Right lobe of liver (tissue), 6 donors: ENCODE measurements around the gene ZNF710. TPM values are rescaled to one million over a fixed set of nuclear protein-coding genes. Genes with fewer than 3 reads are reported as not detected.

Experiments used
- ATAC-seq, 4 donors: fragments of 200-7000 bp; cut with Tn5 transposase; one replicate each; pipeline ENCODE4 v1.9.1; 2020; ENCODE audit warnings: mild to moderate bottlenecking in 4 of 4, moderate library complexity in 4 of 4
- DNase-seq, 3 donors: peaks; one replicate each; pipeline ENCODE4 v3.0.0-alpha.2; 2020
- H3K27ac ChIP-seq, 3 donors: fragments of 200-600 bp; one replicate each; pipeline ENCODE4 v1.8.0; 2022
- H3K27me3 ChIP-seq, 2 donors: fragments of 200-600 bp; one replicate each; pipeline ENCODE4 v1.8.0; 2022
- H3K36me3 ChIP-seq, 4 donors: fragments of 200-600 bp; sonication (generic) in 1 of 4; one replicate each; pipeline versions ENCODE4 v1.5.1 to v1.8.0; 2017 to 2022; ENCODE audit warnings: control low read depth in 1 of 4
- H3K4me1 ChIP-seq, 4 donors: fragments of 200-600 bp; sonication (generic) in 1 of 4; one replicate each; pipeline versions ENCODE4 v1.5.1 to v1.8.0; 2017 to 2022; ENCODE audit warnings: control low read depth in 1 of 4
- H3K4me3 ChIP-seq, 3 donors: fragments of 200-600 bp; one replicate each; pipeline ENCODE4 v1.8.0; 2022
- H3K9me3 ChIP-seq, 4 donors: fragments of 200-600 bp; sonication (generic) in 1 of 4; one replicate each; pipeline versions ENCODE4 v1.5.1 to v1.8.0; 2017 to 2022; ENCODE audit warnings: control low read depth in 1 of 4
- CTCF ChIP-seq, 4 donors: fragments of 200-600 bp in 3 of 4; fragments of 450-650 bp in 1 of 4; IDR thresholded peaks; one replicate each; pipeline versions ENCODE4 v1.5.1 to v1.8.0; 2016 to 2022; ENCODE audit warnings: antibody characterized with exemption in 4 of 4, mild to moderate bottlenecking in 2 of 4
- POLR2A ChIP-seq: fragments of 450-650 bp; IDR thresholded peaks from one replicate; pipeline ENCODE4 v1.6.1; 2017; ENCODE audit warnings: antibody characterized with exemption, mild to moderate bottlenecking
- WGBS: methylation state at CpG from one replicate; pipeline ENCODE4 v1.1.6; 2018; ENCODE audit warnings: low coverage, low lambda C conversion rate; ENCODE audit not compliant: insufficient coverage; ENCODE audit errors: missing lambda C conversion rate; 5-methylcytosine and 5-hydroxymethylcytosine counted together
- intact Hi-C, 2 donors: fragments of 100-400 bp; cut with DNase I; formaldehyde crosslinking; loops; one replicate each; pipeline versions ENCODE4 v1.11.2 to v1.14.1; 2022
- total RNA-seq, 6 experiments: library from RNA; depleted of rRNA in 2 of 6; stranded (reverse); fragments of >200 nt in 2 of 6; fragmentation: NEBNext Ultra II Directional in 3 of 6; extraction: Animal tissue kit (Norgen Biotek cat#: 25700) in 3 of 6; gene quantifications; one replicate each; pipeline versions ENCODE4 v1.1.0 to v1.2.4, GENCODE V29; 2016 to 2023
- donor health status: DM: no; HTN: yes; CAD: no.
- donor health status: DM: no; HTN: no; CAD: no.
- donor health status: DM: no; HTN: no; CAD: no.
- donor health status: DM: no; HTN: yes; CAD: no.
- donor health status: DM: no; HTN: yes; CAD: no.

ZNF710 gene
- total RNA-seq, 6 experiments from 2014 or later = 4.7 to 17.1 (median 7.4) TPM

- Histone ChIP-seq H3K27ac (peak overlapping the region in 2 of 3 donors; percentile 29 to 43), H3K27me3 (no peaks in the 10 kb centered on the region)
These were observed 52.8 kb downstream of the ZNF710 start for GRCh38 chr15:90053685-90054466.

DNA sequence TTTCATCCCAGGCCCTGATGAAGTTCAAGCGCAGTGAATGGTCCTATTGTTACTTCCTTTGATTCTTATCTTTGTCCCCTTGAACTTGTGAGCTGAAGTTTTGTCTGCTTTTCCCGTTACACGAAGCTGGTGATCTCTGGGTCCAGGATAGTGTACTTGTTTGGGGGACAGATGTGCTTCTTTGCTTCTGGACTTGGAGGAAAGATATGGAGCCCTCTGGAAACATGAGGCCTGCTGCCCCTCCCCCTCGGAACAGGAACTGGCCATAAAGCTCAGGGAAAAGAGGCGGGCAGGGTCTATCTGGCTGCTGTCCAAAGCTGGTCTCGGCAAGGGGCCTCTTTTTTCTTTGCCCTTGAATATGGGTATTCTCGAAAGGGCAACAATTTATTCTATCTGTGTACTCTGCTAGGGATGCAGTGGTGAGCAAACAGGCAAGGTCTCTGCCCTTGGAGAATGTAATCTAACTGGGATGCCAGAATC, 53.5 kb downstream of the ZNF710 start:
- Histone ChIP-seq H3K4me1 (peaks cover 0 to 16% (median 5%) of the 10 kb centered on the region in 4 donors), H3K4me3 (no peak overlapping the region), H3K27me3 (no peaks in the 10 kb centered on the region), H3K36me3 (no peaks in the 10 kb centered on the region), H3K27ac (peak overlapping the region in 2 of 3 donors; percentile 29 to 43), H3K9me3 (no peaks in the 10 kb centered on the region)
- ATAC-seq (peak; percentile 43 to 62 (median 49)), DNase-seq (no peak)
- intact Hi-C loops = no loop called here
- WGBS = 10% methylated on average over 3 of the region's 7 CpGs
- TF ChIP-seq CTCF (IDR thresholded peaks at IDR 0.05) (no peak), POLR2A (no peak)

More at GRCh38 chr15:90053685-90054466, 52.8 kb downstream of the ZNF710 start:
- Histone ChIP-seq H3K36me3 (no peaks in the 10 kb centered on the region), H3K4me1 (peaks cover 0 to 16% (median 5%) of the 10 kb centered on the region in 4 donors), H3K4me3 (no peak overlapping the region), H3K9me3 (no peaks in the 10 kb centered on the region)
- 75% methylated on average over 10 of the region's 14 CpGs for WGBS
- ATAC-seq = no peak
- TF ChIP-seq POLR2A = no peak
- no peak for TF ChIP-seq CTCF (IDR thresholded peaks at IDR 0.05)
- intact Hi-C loops = no loop called here
- DNase-seq = no peak

GRCh38 chr15:90055182-90055581, 54.1 kb downstream of the ZNF710 start:
- Histone ChIP-seq H3K4me1 (peaks cover 0 to 16% (median 5%) of the 10 kb centered on the region in 4 donors), H3K27me3 (no peaks in the 10 kb centered on the region), H3K27ac (no peak overlapping the region), H3K36me3 (no peaks in the 10 kb centered on the region), H3K4me3 (no peak overlapping the region), H3K9me3 (no peaks in the 10 kb centered on the region)
- intact Hi-C loops = no loop called here
- TF ChIP-seq CTCF (IDR thresholded peaks at IDR 0.05) (no peak), POLR2A (no peak)
- WGBS = 72% methylated on average over 7 of the region's 7 CpGs
- ATAC-seq = peak in 1 of 4 donors; percentile 22
- DNase-seq = no peak

GRCh38 chr15:90056529-90056928, 55.4 kb downstream of the ZNF710 start:
- Histone ChIP-seq H3K4me3 (no peak overlapping the region), H3K4me1 (peaks cover 0 to 16% (median 5%) of the 10 kb centered on the region in 4 donors), H3K9me3 (no peaks in the 10 kb centered on the region), H3K36me3 (no peaks in the 10 kb centered on the region), H3K27ac (no peak overlapping the region), H3K27me3 (no peaks in the 10 kb centered on the region)
- WGBS = 92% methylated on average over 2 of the region's 7 CpGs
- ATAC-seq (no peak), DNase-seq (no peak)
- TF ChIP-seq POLR2A (no peak), CTCF (IDR thresholded peaks at IDR 0.05) (no peak)
- intact Hi-C loops = no loop called here
